AG04449 (cell line): ENCODE data around the gene UBTD1.

Experiments
- CTCF ChIA-PET: fragments of 350-600 bp; formaldehyde crosslinking; extraction: SDS; loops from one replicate; lab custom pipeline; 2021; ENCODE audit warnings: antibody characterized with exemption; lab: Yijun Ruan, JAX
- POLR2A ChIA-PET: fragments of 400-600, 350-600 bp; formaldehyde crosslinking; extraction: SDS; loops from one replicate; lab custom pipeline; 2020; ENCODE audit warnings: antibody characterized with exemption, inconsistent platforms; lab: Yijun Ruan, JAX
- DNase-seq: peaks from one replicate; pipeline ENCODE4 v3.0.0-alpha.2; 2010; ENCODE audit warnings: low read depth, low spot score
- H3K4me3 ChIP-seq: 2 replicates; pipeline ENCODE4 v1.5.1; 2011; ENCODE audit warnings: low read depth, mild to moderate bottlenecking, control low read depth, low read length
- TF ChIP-seq, protein P1 (sequence below): IDR thresholded peaks from one replicate; pipeline ENCODE4 v1.5.1; 2011; ENCODE audit warnings: mild to moderate bottlenecking, moderate library complexity, low read length, control low read depth, inconsistent platforms; ENCODE audit not compliant: insufficient read depth; ENCODE audit errors: missing control alignments

Gene UBTD1

DNA sequence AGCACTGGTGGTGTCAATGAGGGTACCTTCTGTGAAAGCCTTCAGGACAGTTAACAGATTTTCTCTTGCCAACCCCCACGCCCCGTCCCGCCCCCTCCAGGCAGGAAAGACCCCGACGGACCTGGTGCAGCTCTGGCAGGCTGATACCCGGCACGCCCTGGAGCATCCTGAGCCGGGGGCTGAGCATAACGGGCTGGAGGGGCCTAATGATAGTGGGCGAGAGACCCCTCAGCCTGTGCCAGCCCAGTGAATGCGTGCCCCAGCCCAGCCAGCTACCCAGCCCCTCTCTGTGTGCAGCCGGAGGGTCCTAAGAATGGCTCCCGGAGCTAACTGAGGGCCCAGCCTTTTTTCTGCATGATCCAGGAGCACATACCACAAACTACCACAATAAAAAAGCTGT is 84.8 kb downstream of the UBTD1 start:
- ChIA-PET CTCF (interaction anchor here (1.4 to 4.1 kb wide), 4 partner anchors 8 to 30 kb away, joined by 4 to 35 read pairs (median 15); partner anchors contain the start of gene ANKRD2), POLR2A (no interaction called here)
- no peak for DNase-seq
- TF ChIP-seq, protein P1, sequence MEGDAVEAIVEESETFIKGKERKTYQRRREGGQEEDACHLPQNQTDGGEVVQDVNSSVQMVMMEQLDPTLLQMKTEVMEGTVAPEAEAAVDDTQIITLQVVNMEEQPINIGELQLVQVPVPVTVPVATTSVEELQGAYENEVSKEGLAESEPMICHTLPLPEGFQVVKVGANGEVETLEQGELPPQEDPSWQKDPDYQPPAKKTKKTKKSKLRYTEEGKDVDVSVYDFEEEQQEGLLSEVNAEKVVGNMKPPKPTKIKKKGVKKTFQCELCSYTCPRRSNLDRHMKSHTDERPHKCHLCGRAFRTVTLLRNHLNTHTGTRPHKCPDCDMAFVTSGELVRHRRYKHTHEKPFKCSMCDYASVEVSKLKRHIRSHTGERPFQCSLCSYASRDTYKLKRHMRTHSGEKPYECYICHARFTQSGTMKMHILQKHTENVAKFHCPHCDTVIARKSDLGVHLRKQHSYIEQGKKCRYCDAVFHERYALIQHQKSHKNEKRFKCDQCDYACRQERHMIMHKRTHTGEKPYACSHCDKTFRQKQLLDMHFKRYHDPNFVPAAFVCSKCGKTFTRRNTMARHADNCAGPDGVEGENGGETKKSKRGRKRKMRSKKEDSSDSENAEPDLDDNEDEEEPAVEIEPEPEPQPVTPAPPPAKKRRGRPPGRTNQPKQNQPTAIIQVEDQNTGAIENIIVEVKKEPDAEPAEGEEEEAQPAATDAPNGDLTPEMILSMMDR, result no peak
- H3K4me3 ChIP-seq, result no peak overlapping the region

DNA sequence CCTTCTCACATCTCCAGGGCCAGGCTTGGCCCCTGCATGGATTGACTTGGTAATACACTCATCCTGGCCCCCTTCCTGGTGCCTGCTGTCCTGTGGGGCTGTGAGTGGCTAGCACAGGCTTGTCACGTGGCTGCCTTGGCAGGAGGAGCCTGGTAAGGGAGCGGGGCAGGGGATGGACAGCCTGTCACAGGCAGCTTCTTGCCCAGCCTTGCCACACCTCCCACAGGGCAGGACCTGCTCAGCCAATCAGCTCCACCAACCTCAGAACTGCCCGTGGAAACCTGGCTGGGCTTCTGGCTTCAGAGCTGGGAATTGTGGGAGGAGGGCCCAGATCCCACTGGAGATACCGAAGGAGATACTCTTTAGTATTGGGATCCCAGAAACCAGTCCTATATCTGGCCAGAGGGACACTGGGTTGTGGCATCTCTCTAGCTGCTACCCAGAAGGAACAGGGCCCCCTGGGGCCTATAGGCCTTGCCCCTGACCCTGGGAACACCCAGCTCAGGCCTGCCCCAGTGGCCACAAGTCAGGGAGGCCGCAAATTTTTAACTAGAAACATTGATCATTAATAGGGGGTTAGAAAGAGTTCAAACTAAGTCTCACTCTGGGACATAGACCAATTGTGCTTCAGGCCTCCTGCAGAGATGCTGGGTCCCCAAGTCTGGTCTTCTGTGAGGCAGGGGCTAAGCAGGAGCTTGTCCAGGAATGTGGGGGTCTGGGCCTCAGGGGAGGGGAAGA is 85.5 kb downstream of the UBTD1 start, which contains the start of gene HOGA1:
HOGA1 (plus strand) TSS at position 330 of the 738 bp plus-strand sequence; CDS start at position 645, 315 bp downstream.
- CTCF ChIA-PET, result interaction anchor here (1.4 to 4.1 kb wide), 5 partner anchors 9 to 118 kb away, joined by 4 to 35 read pairs (median 7); partner anchors contain the start of gene ANKRD2
- H3K4me3 ChIP-seq, result no peak within 1 kb of the TSS
- TF ChIP-seq, protein P1, result no peak
- DNase-seq, result no peak
- POLR2A ChIA-PET, result no interaction called here

DNA sequence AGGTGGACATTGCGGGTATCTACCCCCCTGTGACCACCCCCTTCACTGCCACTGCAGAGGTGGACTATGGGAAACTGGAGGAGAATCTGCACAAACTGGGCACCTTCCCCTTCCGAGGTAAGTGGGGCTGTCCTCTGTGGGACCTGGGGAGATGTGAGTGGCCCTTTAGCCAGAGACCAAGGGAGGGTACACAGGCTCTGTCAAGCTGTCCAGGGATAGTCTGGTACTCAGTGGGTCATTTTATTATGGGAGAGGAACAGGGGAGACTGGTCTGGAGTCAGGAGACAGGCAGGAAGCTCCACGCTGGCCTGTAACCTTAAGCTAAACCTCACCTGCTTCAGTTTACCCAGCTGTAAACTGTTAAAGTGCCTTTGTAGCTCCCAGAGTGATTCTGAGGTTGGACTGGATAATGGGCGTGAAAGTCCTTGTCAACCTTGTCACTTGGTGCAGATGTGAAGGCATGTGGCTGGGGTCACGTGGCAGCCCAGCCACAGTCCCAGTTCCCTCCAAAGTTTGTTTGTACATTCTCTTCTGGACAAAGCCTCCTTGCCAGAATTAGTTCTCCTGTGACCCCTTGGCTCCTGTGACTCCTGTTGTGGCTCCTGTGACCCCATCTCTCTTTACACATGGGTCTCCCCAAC is 86.2 kb downstream of the UBTD1 start:
- H3K4me3 ChIP-seq, result no peak overlapping the region
- ChIA-PET CTCF (interaction anchor here (1.0 to 4.1 kb wide), 5 partner anchors 9 to 118 kb away, joined by 3 to 35 read pairs (median 7); partner anchors contain the start of gene ANKRD2), POLR2A (no interaction called here)
- TF ChIP-seq, protein P1, result no peak
- DNase-seq, result no peak

DNA sequence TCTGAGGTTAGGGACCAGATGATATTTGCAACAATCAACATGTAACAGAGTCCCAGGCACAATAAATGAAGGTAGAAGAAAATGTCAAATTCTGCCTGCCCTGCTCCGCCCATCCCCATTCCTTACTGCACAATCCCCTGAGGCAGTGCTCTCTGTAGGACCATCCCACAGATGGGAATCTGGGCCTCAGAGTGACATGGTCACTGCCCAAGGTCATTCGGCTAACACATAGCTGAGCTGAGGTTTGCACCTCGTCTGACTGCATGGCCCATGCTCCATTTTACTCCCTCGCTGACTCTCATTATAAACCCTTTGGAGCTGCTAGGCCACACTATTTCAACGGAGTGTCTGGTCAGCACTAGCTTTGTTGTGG is 86.7 kb downstream of the UBTD1 start:
- no peak overlapping the region for H3K4me3 ChIP-seq
- POLR2A ChIA-PET, result no interaction called here
- CTCF ChIA-PET, result interaction anchor here (0.9 to 4.1 kb wide), 5 partner anchors 10 to 119 kb away, joined by 3 to 35 read pairs (median 5); partner anchors contain the start of gene ANKRD2
- TF ChIP-seq, protein P1, result no peak
- no peak for DNase-seq

DNA sequence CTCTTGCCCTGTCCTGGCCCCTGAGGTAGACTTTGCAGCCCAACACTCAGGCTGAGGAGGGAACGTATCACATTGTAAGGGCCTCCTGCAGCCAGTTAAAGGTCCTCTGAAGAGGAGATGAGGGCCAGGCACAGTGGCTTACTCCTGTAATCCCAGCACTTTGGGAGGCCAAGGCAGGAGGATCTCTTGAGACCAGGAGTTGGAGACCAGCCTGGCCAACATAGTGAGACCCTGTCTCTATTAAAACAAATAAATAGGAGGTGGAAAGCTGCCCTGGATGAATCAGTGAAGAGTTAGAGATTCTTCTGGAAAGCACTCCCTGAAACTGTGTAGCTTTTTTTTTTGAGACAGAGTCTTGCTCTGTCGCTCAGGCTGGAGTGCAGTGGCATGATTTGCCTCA is 88.5 kb downstream of the UBTD1 start:
- ChIA-PET CTCF (interaction anchor here (0.9 to 4.1 kb wide), 4 partner anchors 9 to 25 kb away, joined by 3 to 35 read pairs (median 4); partner anchors contain the start of gene ANKRD2), POLR2A (no interaction called here)
- TF ChIP-seq, protein P1, result no peak
- DNase-seq, result no peak
- H3K4me3 ChIP-seq, result no peak overlapping the region

DNA sequence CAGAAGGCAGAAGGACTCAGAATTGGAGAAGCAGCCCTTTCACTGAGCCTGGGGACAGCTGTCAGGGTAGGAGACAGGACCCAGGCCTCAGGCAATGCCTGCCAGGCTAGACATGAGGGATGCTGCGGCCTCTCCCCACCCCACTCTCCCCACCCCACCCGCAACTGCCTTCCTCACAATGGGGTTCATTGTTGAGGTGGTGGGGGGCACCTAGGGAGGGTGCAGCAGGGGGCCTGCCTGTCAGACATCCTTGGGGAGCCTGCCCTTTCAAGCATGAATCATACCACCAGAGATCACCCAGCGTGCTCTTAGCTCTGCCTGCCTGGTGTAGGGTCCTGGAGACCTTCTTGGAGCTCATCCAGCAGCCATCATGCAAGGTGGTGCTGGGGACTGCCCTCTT is 90.8 kb downstream of the UBTD1 start, which contains the start of gene C10orf62:
C10orf62 (plus strand) TSS at position 243 of the 400 bp plus-strand sequence. CDS start 177 bp downstream, outside the sequence.
- no peak for DNase-seq
- TF ChIP-seq, protein P1, result no peak
- no peak within 1 kb of the TSS for H3K4me3 ChIP-seq
- CTCF ChIA-PET, result interaction anchor here (1.3 to 5.7 kb wide), 3 partner anchors 14 to 36 kb away, joined by 4 to 32 read pairs (median 7); partner anchors contain the start of gene ANKRD2
- POLR2A ChIA-PET, result no interaction called here
